Uterus (tissue), 4 donors: ENCODE measurements around the gene SUDS3. TPM values are rescaled to one million over a fixed set of nuclear protein-coding genes. Genes with fewer than 3 reads are reported as not detected.

Experiments
- DNase-seq, 2 donors: peaks; one replicate each; pipeline ENCODE4 v3.0.0-alpha.2; 2019 to 2020
- H3K27ac ChIP-seq, 2 donors: fragments of 200-600 bp; sonication (generic); 1 replicate in 1 of 2; 2 replicates in 1 of 2; pipeline ENCODE4 v1.5.1; 2016 to 2018
- H3K27me3 ChIP-seq, 2 donors: fragments of 200-600 bp; sonication (generic); one replicate each; pipeline ENCODE4 v1.5.1; 2018 to 2019; ENCODE audit warnings: control low read depth in 1 of 2
- H3K36me3 ChIP-seq, 2 donors: fragments of 200-600 bp; sonication (generic); one replicate each; pipeline ENCODE4 v1.5.1; 2019; ENCODE audit warnings: control low read depth in 1 of 2
- H3K4me1 ChIP-seq, 2 donors: fragments of 200-600 bp; sonication (generic); one replicate each; pipeline ENCODE4 v1.5.1; 2018 to 2019; ENCODE audit warnings: control low read depth in 1 of 2
- H3K4me3 ChIP-seq, 2 donors: fragments of 200-600 bp; sonication (generic); 1 replicate in 1 of 2; 2 replicates in 1 of 2; pipeline ENCODE4 v1.5.1; 2018 to 2019; ENCODE audit warnings: mild to moderate bottlenecking in 1 of 2
- H3K9me3 ChIP-seq, 2 donors: fragments of 200-600 bp; sonication (generic); one replicate each; pipeline ENCODE4 v1.5.1; 2019; ENCODE audit warnings: control low read depth in 1 of 2
- POLR2A ChIP-seq, 2 donors: fragments of 450-650 bp; IDR thresholded peaks; one replicate each; pipeline ENCODE4 v1.6.1; 2016; ENCODE audit warnings: antibody characterized with exemption in 2 of 2, mild to moderate bottlenecking in 1 of 2, moderate library complexity in 1 of 2
- intact Hi-C: fragments of 100-400 bp; cut with DNase I; formaldehyde crosslinking; loops from one replicate; pipeline ENCODE4 v1.15.1; 2023; ENCODE audit warnings: low total_unique reads
- total RNA-seq, 4 donors: library from RNA; depleted of rRNA in 3 of 4; stranded (reverse); fragments of >200 nt in 3 of 4; gene quantifications; one replicate each; pipeline versions ENCODE4 v1.1.0 to v1.2.4, GENCODE V29; 2014 to 2023
- TF ChIP-seq, protein P1 (sequence below), 4 experiments: fragments of 200-600 bp in 2 of 4; fragments of 450-650 bp in 2 of 4; sonication (generic) in 2 of 4; IDR thresholded peaks; one replicate each; pipeline ENCODE4 v1.5.1; 2016 to 2019; ENCODE audit warnings: antibody characterized with exemption in 4 of 4, mild to moderate bottlenecking in 2 of 4, moderate library complexity in 1 of 4
- donor health status: DM: yes; HTN: yes; CAD: no.

The SUDS3 gene
- total RNA-seq, 4 donors from 2014 or later, result 22.4 to 74.3 (median 30.7) TPM

DNA sequence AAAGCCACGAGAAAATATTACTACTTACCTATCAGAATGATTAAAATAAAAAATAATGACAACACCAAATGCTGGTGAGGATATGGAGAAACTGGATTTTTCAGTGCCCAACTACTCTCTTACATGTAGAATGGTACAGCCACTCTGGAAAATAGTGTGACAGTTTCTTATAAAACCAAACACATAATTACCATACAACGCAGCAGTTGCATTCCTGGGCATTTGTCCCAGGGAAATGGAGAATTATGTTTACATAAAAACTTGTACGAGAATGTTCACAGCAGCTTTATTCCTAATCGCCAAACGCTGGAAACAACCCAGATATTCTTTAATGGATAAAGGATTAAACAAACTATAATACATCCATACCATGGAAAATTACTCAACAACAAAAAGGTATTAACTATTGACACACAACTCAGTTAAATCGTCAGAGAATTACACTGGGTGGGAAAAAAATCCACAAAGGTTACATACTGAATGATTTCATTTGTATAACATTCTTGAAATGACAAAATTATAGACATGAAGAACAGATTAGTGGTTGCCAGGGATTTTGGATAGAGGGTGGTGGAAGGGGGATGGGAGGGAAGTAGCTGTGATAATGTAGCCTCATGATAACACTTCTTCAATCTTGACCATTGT lies 39.0 kb upstream of the SUDS3 start:
- no peak for TF ChIP-seq POLR2A (IDR thresholded peaks at IDR 0.05)
- TF ChIP-seq, protein P1, sequence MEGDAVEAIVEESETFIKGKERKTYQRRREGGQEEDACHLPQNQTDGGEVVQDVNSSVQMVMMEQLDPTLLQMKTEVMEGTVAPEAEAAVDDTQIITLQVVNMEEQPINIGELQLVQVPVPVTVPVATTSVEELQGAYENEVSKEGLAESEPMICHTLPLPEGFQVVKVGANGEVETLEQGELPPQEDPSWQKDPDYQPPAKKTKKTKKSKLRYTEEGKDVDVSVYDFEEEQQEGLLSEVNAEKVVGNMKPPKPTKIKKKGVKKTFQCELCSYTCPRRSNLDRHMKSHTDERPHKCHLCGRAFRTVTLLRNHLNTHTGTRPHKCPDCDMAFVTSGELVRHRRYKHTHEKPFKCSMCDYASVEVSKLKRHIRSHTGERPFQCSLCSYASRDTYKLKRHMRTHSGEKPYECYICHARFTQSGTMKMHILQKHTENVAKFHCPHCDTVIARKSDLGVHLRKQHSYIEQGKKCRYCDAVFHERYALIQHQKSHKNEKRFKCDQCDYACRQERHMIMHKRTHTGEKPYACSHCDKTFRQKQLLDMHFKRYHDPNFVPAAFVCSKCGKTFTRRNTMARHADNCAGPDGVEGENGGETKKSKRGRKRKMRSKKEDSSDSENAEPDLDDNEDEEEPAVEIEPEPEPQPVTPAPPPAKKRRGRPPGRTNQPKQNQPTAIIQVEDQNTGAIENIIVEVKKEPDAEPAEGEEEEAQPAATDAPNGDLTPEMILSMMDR (IDR thresholded peaks at IDR 0.05), result no peak
- Histone ChIP-seq H3K4me3 (no peak overlapping the region), H3K4me1 (no peaks in the 10 kb centered on the region), H3K27me3 (no peaks in the 10 kb centered on the region), H3K36me3 (no peaks in the 10 kb centered on the region), H3K9me3 (no peaks in the 10 kb centered on the region), H3K27ac (no peak overlapping the region)
- intact Hi-C loops, result no loop called here
- no peak for DNase-seq

DNA sequence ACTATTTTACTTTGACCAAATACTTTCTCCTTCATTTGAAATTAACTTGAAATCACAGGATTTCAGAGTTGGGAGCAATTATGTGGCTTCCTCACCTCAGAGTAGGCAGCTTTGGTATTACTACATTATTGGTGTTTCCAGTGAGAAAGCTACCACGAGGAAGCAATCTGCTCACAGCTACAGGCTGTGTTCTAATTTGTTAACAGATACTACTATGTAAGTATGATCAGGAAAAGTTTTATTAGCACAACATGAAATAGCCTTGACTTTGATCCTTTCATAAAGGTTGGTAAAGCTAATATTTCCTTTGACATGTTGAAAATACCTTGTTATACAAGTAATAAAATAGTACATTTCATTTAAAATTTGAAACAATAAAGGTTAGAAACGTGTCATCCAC lies 34.3 kb upstream of the SUDS3 start:
- intact Hi-C loops, result no loop called here
- Histone ChIP-seq H3K27ac (no peak overlapping the region), H3K4me1 (no peaks in the 10 kb centered on the region), H3K9me3 (no peaks in the 10 kb centered on the region), H3K36me3 (no peaks in the 10 kb centered on the region), H3K4me3 (no peak overlapping the region), H3K27me3 (no peaks in the 10 kb centered on the region)
- TF ChIP-seq POLR2A (IDR thresholded peaks at IDR 0.05), result no peak
- TF ChIP-seq, protein P1 (IDR thresholded peaks at IDR 0.05), result no peak
- no peak for DNase-seq

DNA sequence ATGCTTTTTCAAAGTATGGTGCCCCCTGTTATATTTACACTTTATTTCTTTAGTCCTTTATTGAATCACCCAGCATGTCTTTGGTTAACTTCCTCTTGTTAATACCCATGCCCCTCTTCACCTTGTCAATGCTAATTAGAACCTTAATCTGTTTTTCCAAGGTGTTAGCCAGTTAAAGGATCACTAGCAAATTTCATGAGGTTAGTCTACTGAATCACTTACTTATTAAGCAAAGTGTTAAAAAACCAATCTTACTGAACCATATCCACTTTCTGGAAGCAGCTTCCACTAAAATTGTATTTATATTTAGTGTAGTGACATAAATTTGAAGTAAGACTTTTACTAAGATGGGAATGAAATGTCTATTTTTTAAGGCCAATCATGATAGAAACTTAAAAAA lies 31.5 kb upstream of the SUDS3 start:
- DNase-seq, result no peak
- H3K27me3 ChIP-seq, result no peaks in the 10 kb centered on the region
- TF ChIP-seq POLR2A (IDR thresholded peaks at IDR 0.05), result no peak
- TF ChIP-seq, protein P1 (IDR thresholded peaks at IDR 0.05), result no peak
- intact Hi-C loops, result no loop called here
- no peaks in the 10 kb centered on the region for H3K36me3 ChIP-seq
- H3K9me3 ChIP-seq, result no peaks in the 10 kb centered on the region
- H3K27ac ChIP-seq, result no peak overlapping the region
- no peaks in the 10 kb centered on the region for H3K4me1 ChIP-seq
- no peak overlapping the region for H3K4me3 ChIP-seq

DNA sequence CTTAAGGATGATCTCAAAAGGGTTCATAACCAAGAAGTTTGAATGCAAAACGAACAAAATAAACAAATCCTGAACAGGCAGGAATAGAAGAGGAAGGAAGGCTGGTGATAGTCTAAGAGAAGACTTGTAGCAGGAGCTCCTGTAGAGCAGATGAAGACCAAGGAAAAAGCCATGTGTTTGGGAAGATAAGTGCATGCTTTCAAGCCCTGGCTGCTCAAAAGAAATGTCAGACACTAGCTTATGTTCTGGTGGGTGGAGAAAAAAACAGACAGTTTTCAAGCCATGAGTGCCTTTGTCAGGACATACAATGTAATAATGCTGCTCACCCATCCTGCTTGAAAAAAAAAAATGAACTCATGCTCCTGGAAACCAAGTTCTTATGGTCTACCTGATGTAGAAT lies 31.0 kb upstream of the SUDS3 start:
- Histone ChIP-seq H3K9me3 (no peaks in the 10 kb centered on the region), H3K36me3 (no peaks in the 10 kb centered on the region), H3K27ac (no peak overlapping the region), H3K4me3 (no peak overlapping the region), H3K27me3 (no peaks in the 10 kb centered on the region), H3K4me1 (no peaks in the 10 kb centered on the region)
- DNase-seq, result no peak
- TF ChIP-seq POLR2A (IDR thresholded peaks at IDR 0.05), result no peak
- TF ChIP-seq, protein P1 (IDR thresholded peaks at IDR 0.05), result no peak
- intact Hi-C loops, result no loop called here

DNA sequence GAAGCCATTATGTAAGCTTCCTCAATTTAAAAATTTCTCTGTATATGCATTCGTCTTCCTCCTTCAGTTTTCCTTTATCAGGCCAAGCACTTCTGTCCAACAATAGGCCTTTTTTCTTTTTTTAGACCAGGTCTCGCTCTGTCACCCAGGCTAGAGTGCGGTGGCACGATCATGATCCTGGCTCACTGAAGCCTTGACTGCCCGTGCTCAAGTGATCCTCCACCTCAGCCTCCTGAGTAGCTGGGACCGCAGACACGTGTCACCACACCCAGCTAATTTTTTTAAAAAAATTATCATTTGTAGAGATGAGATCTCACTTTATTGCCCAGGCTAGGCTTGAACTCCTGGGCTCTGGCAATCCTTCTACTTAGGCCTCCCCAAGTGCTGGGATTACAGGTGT lies 29.5 kb upstream of the SUDS3 start:
- intact Hi-C loops, result no loop called here
- Histone ChIP-seq H3K9me3 (no peaks in the 10 kb centered on the region), H3K27me3 (no peaks in the 10 kb centered on the region), H3K4me3 (no peak overlapping the region), H3K4me1 (no peaks in the 10 kb centered on the region), H3K36me3 (no peaks in the 10 kb centered on the region), H3K27ac (no peak overlapping the region)
- no peak for TF ChIP-seq POLR2A (IDR thresholded peaks at IDR 0.05)
- TF ChIP-seq, protein P1 (IDR thresholded peaks at IDR 0.05), result no peak
- no peak for DNase-seq
